Activated CD8-positive, alpha-beta memory T cell treated with anti-CD3 and anti-CD28 coated beads, Interleukin-2, amount 50 U/mL, for 48 hours (primary cell): ENCODE results near the gene MAP3K5.
A peak's percentile ranks its signal among the peaks of the same experiment; 100 is the strongest.

Experiments used
- DNase-seq: peaks from one replicate; pipeline ENCODE4 v3.0.0-alpha.2; 2020

Gene MAP3K5

GRCh38 chr6:136564180-136564579, 228.1 kb downstream of the MAP3K5 start:
- DNase-seq = no peak

GRCh38 chr6:136563386-136564152, 228.7 kb downstream of the MAP3K5 start:
- no peak for DNase-seq

GRCh38 chr6:136562211-136562610, 230.1 kb downstream of the MAP3K5 start:
- no peak for DNase-seq

GRCh38 chr6:136553166-136553787, 239.0 kb downstream of the MAP3K5 start:
- no peak for DNase-seq

GRCh38 chr6:136552054-136552453, 240.2 kb downstream of the MAP3K5 start:
- no peak for DNase-seq

- DNase-seq = no peak
Measured at GRCh38 chr6:136551103-136551502, 241.2 kb downstream of the MAP3K5 start.

- peak; percentile 80 for DNase-seq
Measured at GRCh38 chr6:136550330-136551071, 241.8 kb downstream of the MAP3K5 start, which contains the start of gene MAP7. Gene MAP7, minus strand, starts transcription at chr6:136550422. Its CDS starts 14 bp downstream, at chr6:136550408.

- DNase-seq = no peak
Measured at GRCh38 chr6:136550045-136550329, 242.3 kb downstream of the MAP3K5 start.

- DNase-seq = peak; percentile 52
Measured at GRCh38 chr6:136549300-136550044, 242.8 kb downstream of the MAP3K5 start.

GRCh38 chr6:136548582-136549299, 243.5 kb downstream of the MAP3K5 start:
- DNase-seq = no peak

- DNase-seq = no peak
Measured at GRCh38 chr6:136547871-136548270, 244.4 kb downstream of the MAP3K5 start.

GRCh38 chr6:136547336-136547735, 244.9 kb downstream of the MAP3K5 start:
- no peak for DNase-seq

- no peak for DNase-seq
Measured at GRCh38 chr6:136546331-136546730, 245.9 kb downstream of the MAP3K5 start.

- DNase-seq = no peak
Measured at GRCh38 chr6:136544326-136544725, 248.0 kb downstream of the MAP3K5 start.

GRCh38 chr6:136541395-136541794, 250.9 kb downstream of the MAP3K5 start:
- no peak for DNase-seq

GRCh38 chr6:136539967-136540652, 252.2 kb downstream of the MAP3K5 start:
- no peak for DNase-seq

GRCh38 chr6:136538836-136539235, 253.4 kb downstream of the MAP3K5 start:
- DNase-seq = no peak

- no peak for DNase-seq
Measured at GRCh38 chr6:136535880-136536650, 256.2 kb downstream of the MAP3K5 start.

- no peak for DNase-seq
Measured at GRCh38 chr6:136535017-136535765, 257.1 kb downstream of the MAP3K5 start.

GRCh38 chr6:136534268-136534667, 258.0 kb downstream of the MAP3K5 start:
- DNase-seq = no peak
